Tibial artery (tissue), 4 donors: ENCODE data around the gene LIG4.

Source experiments
- DNase-seq, 2 donors: peaks; one replicate each; pipeline ENCODE4 v3.0.0-alpha.2; 2019
- H3K27ac ChIP-seq, 2 donors: fragments of 200-600 bp; sonication (generic) in 1 of 2; 1 replicate in 1 of 2; 2 replicates in 1 of 2; pipeline ENCODE4 v1.5.1; 2018 to 2019; ENCODE audit warnings: mild to moderate bottlenecking in 1 of 2
- H3K27me3 ChIP-seq, 2 donors: fragments of 200-600 bp; sonication (generic) in 1 of 2; one replicate each; pipeline versions ENCODE4 v1.5.1 to v1.6.0; 2016 to 2019
- H3K36me3 ChIP-seq, 3 donors: fragments of 200-600 bp; sonication (generic) in 2 of 3; one replicate each; pipeline ENCODE4 v1.5.1; 2016 to 2019; ENCODE audit warnings: mild to moderate bottlenecking in 2 of 3
- H3K4me1 ChIP-seq, 4 donors: fragments of 200-600 bp; sonication (generic) in 2 of 4; 1 replicate in 3 of 4; 2 replicates in 1 of 4; pipeline ENCODE4 v1.5.1; 2016 to 2019
- H3K4me3 ChIP-seq, 2 donors: fragments of 200-600 bp; sonication (generic) in 1 of 2; 1 replicate in 1 of 2; 2 replicates in 1 of 2; pipeline ENCODE4 v1.5.1; 2018 to 2019; ENCODE audit warnings: mild to moderate bottlenecking in 2 of 2
- H3K9me3 ChIP-seq, 3 donors: fragments of 200-600 bp; sonication (generic) in 1 of 3; one replicate each; pipeline ENCODE4 v1.5.1; 2016 to 2019
- intact Hi-C: fragments of 100-400 bp; cut with DNase I; formaldehyde crosslinking; loops from one replicate; pipeline ENCODE4 v1.15.0; 2023; ENCODE audit warnings: low total_unique reads
- TF ChIP-seq, protein P1 (sequence below), 2 experiments: fragments of 200-600 bp in 1 of 2; fragments of 450-650 bp in 1 of 2; IDR thresholded peaks; one replicate each; pipeline ENCODE4 v1.5.1; 2017 to 2019; ENCODE audit warnings: antibody characterized with exemption in 2 of 2, mild to moderate bottlenecking in 1 of 2, moderate library complexity in 1 of 2

The LIG4 gene

DNA sequence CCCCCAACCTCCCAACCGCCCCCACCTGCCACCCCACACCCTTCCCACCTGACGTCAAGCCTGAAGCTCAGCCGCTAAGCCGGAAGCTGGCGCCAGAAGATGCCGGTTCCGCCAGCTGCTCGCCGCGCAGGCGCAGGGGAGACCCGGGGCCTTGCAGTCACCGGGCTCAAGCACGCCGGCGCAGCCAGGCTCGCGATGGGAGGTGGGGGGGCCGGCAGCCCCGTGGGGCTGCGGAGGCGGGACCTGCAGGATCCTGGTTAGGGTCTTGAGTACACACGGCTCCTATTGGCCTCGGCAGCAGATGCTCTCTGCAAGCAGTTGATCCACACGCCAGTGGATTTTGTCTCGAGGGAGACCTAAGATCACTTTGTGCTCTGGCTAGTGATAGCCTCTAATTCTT lies at the start of gene LIG4:
LIG4 (minus strand) TSS at position 101 of the 400 bp plus-strand sequence. CDS start 4,268 bp downstream, outside the sequence.
- TF ChIP-seq, protein P1, sequence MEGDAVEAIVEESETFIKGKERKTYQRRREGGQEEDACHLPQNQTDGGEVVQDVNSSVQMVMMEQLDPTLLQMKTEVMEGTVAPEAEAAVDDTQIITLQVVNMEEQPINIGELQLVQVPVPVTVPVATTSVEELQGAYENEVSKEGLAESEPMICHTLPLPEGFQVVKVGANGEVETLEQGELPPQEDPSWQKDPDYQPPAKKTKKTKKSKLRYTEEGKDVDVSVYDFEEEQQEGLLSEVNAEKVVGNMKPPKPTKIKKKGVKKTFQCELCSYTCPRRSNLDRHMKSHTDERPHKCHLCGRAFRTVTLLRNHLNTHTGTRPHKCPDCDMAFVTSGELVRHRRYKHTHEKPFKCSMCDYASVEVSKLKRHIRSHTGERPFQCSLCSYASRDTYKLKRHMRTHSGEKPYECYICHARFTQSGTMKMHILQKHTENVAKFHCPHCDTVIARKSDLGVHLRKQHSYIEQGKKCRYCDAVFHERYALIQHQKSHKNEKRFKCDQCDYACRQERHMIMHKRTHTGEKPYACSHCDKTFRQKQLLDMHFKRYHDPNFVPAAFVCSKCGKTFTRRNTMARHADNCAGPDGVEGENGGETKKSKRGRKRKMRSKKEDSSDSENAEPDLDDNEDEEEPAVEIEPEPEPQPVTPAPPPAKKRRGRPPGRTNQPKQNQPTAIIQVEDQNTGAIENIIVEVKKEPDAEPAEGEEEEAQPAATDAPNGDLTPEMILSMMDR (IDR thresholded peaks at IDR 0.05): no peak
- peaks cover 0 to 2% (median 0%) of the 10 kb centered on the region in 3 donors for H3K9me3 ChIP-seq
- intact Hi-C loops: loop anchor here (10.0 kb wide), 1 partner anchor 1651 kb away; the partner anchor contains the start of gene ARGLU1

GRCh38 chr13:108263621-108264355 lies 48.5 kb upstream of the LIG4 start:
- H3K4me3 ChIP-seq: no peak overlapping the region
- no peaks in the 10 kb centered on the region for H3K9me3 ChIP-seq
- H3K36me3 ChIP-seq: peaks cover 0 to 7% (median 4%) of the 10 kb centered on the region in 3 donors
- H3K4me1 ChIP-seq: no peaks in the 10 kb centered on the region
- intact Hi-C loops: no loop called here
- H3K27me3 ChIP-seq: no peaks in the 10 kb centered on the region
- no peak for DNase-seq
- no peak overlapping the region for H3K27ac ChIP-seq
- TF ChIP-seq, protein P1 (IDR thresholded peaks at IDR 0.05): no peak

More for the DNA sequence above, at the start of gene LIG4:
- H3K36me3 ChIP-seq: peaks cover 7 to 12% (median 7%) of the 10 kb centered on the region in 3 donors
- DNase-seq: peak; percentile 83 to 93
- H3K4me1 ChIP-seq: peaks cover 0 to 45% (median 23%) of the 10 kb centered on the region in 4 donors
- no peaks in the 10 kb centered on the region for H3K27me3 ChIP-seq
- peak within 1 kb of the TSS; percentile 36 to 56 for H3K27ac ChIP-seq
- peak within 1 kb of the TSS; percentile 50 to 53 for H3K4me3 ChIP-seq

GRCh38 chr13:108257248-108257647 lies 41.9 kb upstream of the LIG4 start:
- Histone ChIP-seq H3K9me3 (peaks cover 0 to 4% (median 0%) of the 10 kb centered on the region in 3 donors), H3K27ac (no peak overlapping the region), H3K36me3 (peaks cover 0 to 7% (median 0%) of the 10 kb centered on the region in 3 donors), H3K27me3 (no peaks in the 10 kb centered on the region), H3K4me1 (no peaks in the 10 kb centered on the region), H3K4me3 (no peak overlapping the region)
- TF ChIP-seq, protein P1 (IDR thresholded peaks at IDR 0.05): no peak
- intact Hi-C loops: no loop called here
- DNase-seq: no peak

- DNase-seq: no peak
- TF ChIP-seq, protein P1 (IDR thresholded peaks at IDR 0.05): no peak
- intact Hi-C loops: no loop called here
- H3K27ac ChIP-seq: no peak overlapping the region
- no peaks in the 10 kb centered on the region for H3K4me1 ChIP-seq
- H3K4me3 ChIP-seq: no peak overlapping the region
- H3K9me3 ChIP-seq: peaks cover 0 to 26% (median 3%) of the 10 kb centered on the region in 3 donors
- no peaks in the 10 kb centered on the region for H3K36me3 ChIP-seq
- no peaks in the 10 kb centered on the region for H3K27me3 ChIP-seq
Measured at GRCh38 chr13:108249150-108249549, 33.8 kb upstream of the LIG4 start.

- H3K9me3 ChIP-seq: no peaks in the 10 kb centered on the region
- H3K4me3 ChIP-seq: no peak overlapping the region
- peaks cover 0 to 11% (median 0%) of the 10 kb centered on the region in 4 donors for H3K4me1 ChIP-seq
- no peaks in the 10 kb centered on the region for H3K27me3 ChIP-seq
- intact Hi-C loops: no loop called here
- TF ChIP-seq, protein P1 (IDR thresholded peaks at IDR 0.05): no peak
- H3K36me3 ChIP-seq: peaks cover 0 to 7% (median 0%) of the 10 kb centered on the region in 3 donors
- no peak overlapping the region for H3K27ac ChIP-seq
- no peak for DNase-seq
Measured at GRCh38 chr13:108230377-108230776, 15.0 kb upstream of the LIG4 start.
